Measurements from ENCODE around the gene CORO2B. TPM values are rescaled to one million over a fixed set of nuclear protein-coding genes. Genes with fewer than 3 reads are reported as not detected.

Gene CORO2B
- total and polyA plus RNA-seq, 11 donors = 3.0 to 9.1 (median 5.0) TPM

- DNase-seq = no peak
- Histone ChIP-seq H3K27me3 (no peaks in the 10 kb centered on the region), H3K4me3 (no peak overlapping the region), H3K27ac (peak overlapping the region in 1 of 12 donors; percentile 5), H3K36me3 (no peaks in the 10 kb centered on the region), H3K9me3 (no peaks in the 10 kb centered on the region), H3K4me1 (peaks cover 3 to 48% (median 31%) of the 10 kb centered on the region in 12 donors)
- no peak for ATAC-seq
- TF ChIP-seq POLR2A (IDR thresholded peaks at IDR 0.05) = no peak
- no peak for TF ChIP-seq CTCF (IDR thresholded peaks at IDR 0.05)
- intact Hi-C loops (cut with DNase I) = loop anchor here in 9 of 10 donors (5.0 to 10.0 kb wide), 10 partner anchors 42 to 180 kb away; partner anchors contain the start of genes ANP32A (in 4 of the 9) and CORO2B (in 1 of the 9)
Observed at GRCh38 chr15:68734881-68735280, 156.1 kb downstream of the CORO2B start.

DNA sequence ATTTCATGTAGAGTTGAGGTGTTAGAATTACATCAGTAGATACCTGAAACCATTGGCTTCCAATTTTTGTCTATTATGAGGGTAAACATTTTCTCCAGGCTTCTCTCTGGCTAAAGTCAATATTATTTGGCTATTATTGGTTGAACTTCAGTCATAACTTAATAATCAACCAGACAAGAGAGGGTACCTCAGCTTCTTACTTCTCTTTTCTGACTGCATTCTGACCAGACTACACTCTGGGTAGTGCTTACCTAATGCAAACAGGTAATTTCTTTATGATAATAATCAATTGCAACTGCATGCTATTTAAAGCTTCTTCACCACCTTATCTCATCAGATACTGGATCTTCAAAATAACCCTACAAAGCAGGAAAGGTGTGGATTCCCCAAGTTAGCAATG lies 156.8 kb downstream of the CORO2B start:
- TF ChIP-seq POLR2A (IDR thresholded peaks at IDR 0.05) (no peak), CTCF (IDR thresholded peaks at IDR 0.05) (no peak)
- ATAC-seq (no peak), DNase-seq (no peak)
- no peak overlapping the region for H3K27ac ChIP-seq
- H3K36me3 ChIP-seq = no peaks in the 10 kb centered on the region
- no peaks in the 10 kb centered on the region for H3K27me3 ChIP-seq
- intact Hi-C loops (cut with DNase I) = loop anchor here in 5 of 10 donors (10.0 kb wide), 2 partner anchors 89 to 181 kb away; partner anchors contain the start of gene ANP32A (in 3 of the 5)
- H3K4me1 ChIP-seq = peaks cover 3 to 40% (median 24%) of the 10 kb centered on the region in 12 donors
- H3K9me3 ChIP-seq = no peaks in the 10 kb centered on the region
- no peak overlapping the region for H3K4me3 ChIP-seq

- WGBS, 4 donors = 63 to 73% (median 69%) methylated on average over 6 of the region's 6 CpGs
- no peak overlapping the region for H3K4me3 ChIP-seq
- no peaks in the 10 kb centered on the region for H3K36me3 ChIP-seq
- no peak for DNase-seq
- no peaks in the 10 kb centered on the region for H3K27me3 ChIP-seq
- no peak overlapping the region for H3K27ac ChIP-seq
- TF ChIP-seq CTCF (IDR thresholded peaks at IDR 0.05) (no peak), POLR2A (IDR thresholded peaks at IDR 0.05) (no peak)
- peaks cover 0 to 10% (median 2%) of the 10 kb centered on the region in 12 donors for H3K4me1 ChIP-seq
- intact Hi-C loops (cut with DNase I) = loop anchor here in 5 of 10 donors (10.0 kb wide), 2 partner anchors 85 to 185 kb away; partner anchors contain the start of gene ANP32A (in 3 of the 5)
- peak in 1 of 4 donors; percentile 34 for ATAC-seq
- peaks cover 0 to under 1% (median 0%) of the 10 kb centered on the region in 12 donors for H3K9me3 ChIP-seq
Observed at GRCh38 chr15:68739390-68740080, 160.7 kb downstream of the CORO2B start.

DNA sequence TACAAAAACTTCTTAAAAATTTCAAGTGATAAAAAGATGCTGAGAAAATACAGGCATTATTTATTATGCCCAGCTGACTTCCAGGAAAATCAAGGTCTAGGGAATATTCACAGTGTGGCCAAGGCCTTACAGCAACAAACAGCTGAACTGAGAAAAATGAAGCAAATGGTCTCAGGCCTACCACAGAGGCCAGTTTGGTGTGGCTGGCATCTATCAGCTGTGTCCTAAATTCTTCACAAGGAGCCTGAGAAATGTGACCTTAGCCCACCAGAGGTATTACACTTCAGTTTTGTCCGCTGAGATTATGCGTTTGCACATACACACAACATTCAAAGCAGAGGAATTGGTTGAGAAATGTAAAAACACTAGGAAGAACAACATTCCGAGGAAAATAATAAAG lies 164.5 kb downstream of the CORO2B start:
- peaks cover 0 to 3% (median 0%) of the 10 kb centered on the region in 12 donors for H3K9me3 ChIP-seq
- no peak overlapping the region for H3K4me3 ChIP-seq
- ATAC-seq = no peak
- no peak for TF ChIP-seq CTCF (IDR thresholded peaks at IDR 0.05)
- WGBS, 4 donors = 93 to 96% (median 96%) methylated on average over 3 of the region's 3 CpGs
- H3K27ac ChIP-seq = no peak overlapping the region
- peaks cover 0 to 5% (median 0%) of the 10 kb centered on the region in 12 donors for H3K4me1 ChIP-seq
- intact Hi-C loops (cut with DNase I) = no loop called here
- no peak for DNase-seq
- H3K36me3 ChIP-seq = no peaks in the 10 kb centered on the region
- no peaks in the 10 kb centered on the region for H3K27me3 ChIP-seq
